Lower lobe of right lung (tissue), 2 donors: ENCODE results near the gene TBL1XR1. TPM values are rescaled to one million over a fixed set of nuclear protein-coding genes. Genes with fewer than 3 reads are reported as not detected.

Experiments used
- ATAC-seq, 2 donors: fragments of 200-7000 bp; cut with Tn5 transposase; one replicate each; pipeline ENCODE4 v1.9.1; 2020 to 2022; ENCODE audit warnings: mild to moderate bottlenecking in 2 of 2, moderate library complexity in 2 of 2
- DNase-seq: peaks from one replicate; pipeline ENCODE4 v3.0.0-alpha.2; 2020
- H3K27ac ChIP-seq: fragments of 200-600 bp; one replicate; pipeline ENCODE4 v1.8.0; 2022
- H3K27me3 ChIP-seq: fragments of 200-600 bp; one replicate; pipeline ENCODE4 v1.8.0; 2022; ENCODE audit warnings: low read depth
- H3K36me3 ChIP-seq: fragments of 200-600 bp; one replicate; pipeline ENCODE4 v1.8.0; 2022; ENCODE audit warnings: mild to moderate bottlenecking
- H3K4me1 ChIP-seq: fragments of 200-600 bp; one replicate; pipeline ENCODE4 v1.8.0; 2022
- H3K4me3 ChIP-seq: fragments of 200-600 bp; one replicate; pipeline ENCODE4 v1.8.0; 2022; ENCODE audit warnings: mild to moderate bottlenecking
- H3K9me3 ChIP-seq: fragments of 200-600 bp; one replicate; pipeline ENCODE4 v1.8.0; 2022
- CTCF ChIP-seq: fragments of 200-600 bp; IDR thresholded peaks from one replicate; pipeline ENCODE4 v1.8.0; 2022; ENCODE audit warnings: antibody characterized with exemption, mild to moderate bottlenecking
- intact Hi-C: fragments of 100-400 bp; cut with DNase I; formaldehyde crosslinking; loops from one replicate; pipeline ENCODE4 v1.11.0; 2022
- total RNA-seq: library from RNA; stranded (reverse); fragmentation: NEBNext Ultra II Directional; extraction: Animal tissue kit (Norgen Biotek cat#: 25700); gene quantifications from one replicate; pipeline ENCODE4 v1.2.1, GENCODE V29; 2021
- donor health status: DM: no; HTN: yes; CAD: no; lungs with severe emphysema.

The TBL1XR1 gene
- total RNA-seq, 1 donor from 2014 or later, result 160 TPM

DNA sequence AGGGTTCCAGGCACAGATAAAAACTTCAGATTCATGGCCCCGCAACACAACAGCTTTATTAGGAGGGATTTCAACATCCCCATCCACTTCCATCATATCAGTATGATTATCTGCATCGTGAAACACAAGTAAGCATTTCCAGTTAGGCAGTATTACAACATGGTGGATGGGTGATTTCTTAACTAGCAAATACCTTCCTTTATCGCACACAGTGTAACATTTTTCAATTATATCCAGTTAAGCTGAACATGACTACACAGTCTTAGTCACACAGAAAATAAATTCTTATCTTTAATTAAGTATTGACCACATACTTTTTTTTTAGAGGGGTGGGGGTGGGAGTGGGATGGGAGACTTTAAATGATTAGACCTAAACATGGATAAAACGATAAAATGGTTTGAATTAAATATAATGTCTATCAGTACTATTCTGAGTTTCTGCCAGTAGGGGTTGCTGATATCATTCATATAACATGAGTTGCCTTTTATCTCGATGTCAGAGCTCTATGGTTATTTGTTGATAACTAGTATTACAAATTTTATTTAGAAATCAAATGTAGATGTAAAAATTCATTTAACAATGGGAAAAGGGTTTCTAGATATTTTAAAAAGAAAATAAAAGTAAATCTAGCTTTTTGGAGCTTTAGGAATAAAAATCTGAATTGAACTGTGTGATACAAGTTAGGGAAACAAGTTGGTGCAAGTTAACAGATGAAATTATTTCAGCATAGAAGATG is 146.6 kb downstream of the TBL1XR1 start:
- peak; percentile 55 for TF ChIP-seq CTCF
- H3K27ac ChIP-seq, result no peak overlapping the region
- intact Hi-C loops, result loop anchor here (10.0 kb wide), 1 partner anchor 144 kb away; the partner anchor contains the start of gene TBL1XR1
- peaks cover 14% of the 10 kb centered on the region for H3K4me1 ChIP-seq
- H3K27me3 ChIP-seq, result no peaks in the 10 kb centered on the region
- H3K9me3 ChIP-seq, result no peaks in the 10 kb centered on the region
- ATAC-seq, result peak in 1 of 2 donors; percentile 75
- no peak overlapping the region for H3K4me3 ChIP-seq
- no peak for DNase-seq
- H3K36me3 ChIP-seq, result peaks cover 49% of the 10 kb centered on the region

GRCh38 chr3:177045767-177046166 is 151.5 kb downstream of the TBL1XR1 start:
- intact Hi-C loops, result loop anchor here (10.0 kb wide), 1 partner anchor 319 kb away; no protein-coding TSS in a partner anchor
- Histone ChIP-seq H3K9me3 (no peaks in the 10 kb centered on the region), H3K36me3 (peaks cover 68% of the 10 kb centered on the region), H3K4me1 (peaks cover 16% of the 10 kb centered on the region), H3K4me3 (no peak overlapping the region), H3K27ac (no peak overlapping the region), H3K27me3 (no peaks in the 10 kb centered on the region)
- ATAC-seq (no peak), DNase-seq (no peak)
- no peak for TF ChIP-seq CTCF

GRCh38 chr3:177045222-177045621 is 152.1 kb downstream of the TBL1XR1 start:
- ATAC-seq, result no peak
- no peak for DNase-seq
- H3K27ac ChIP-seq, result no peak overlapping the region
- H3K36me3 ChIP-seq, result peaks cover 65% of the 10 kb centered on the region
- no peaks in the 10 kb centered on the region for H3K9me3 ChIP-seq
- H3K27me3 ChIP-seq, result no peaks in the 10 kb centered on the region
- H3K4me3 ChIP-seq, result no peak overlapping the region
- H3K4me1 ChIP-seq, result peaks cover 17% of the 10 kb centered on the region
- intact Hi-C loops, result loop anchor here (10.0 kb wide), 1 partner anchor 320 kb away; no protein-coding TSS in a partner anchor
- TF ChIP-seq CTCF, result no peak

DNA sequence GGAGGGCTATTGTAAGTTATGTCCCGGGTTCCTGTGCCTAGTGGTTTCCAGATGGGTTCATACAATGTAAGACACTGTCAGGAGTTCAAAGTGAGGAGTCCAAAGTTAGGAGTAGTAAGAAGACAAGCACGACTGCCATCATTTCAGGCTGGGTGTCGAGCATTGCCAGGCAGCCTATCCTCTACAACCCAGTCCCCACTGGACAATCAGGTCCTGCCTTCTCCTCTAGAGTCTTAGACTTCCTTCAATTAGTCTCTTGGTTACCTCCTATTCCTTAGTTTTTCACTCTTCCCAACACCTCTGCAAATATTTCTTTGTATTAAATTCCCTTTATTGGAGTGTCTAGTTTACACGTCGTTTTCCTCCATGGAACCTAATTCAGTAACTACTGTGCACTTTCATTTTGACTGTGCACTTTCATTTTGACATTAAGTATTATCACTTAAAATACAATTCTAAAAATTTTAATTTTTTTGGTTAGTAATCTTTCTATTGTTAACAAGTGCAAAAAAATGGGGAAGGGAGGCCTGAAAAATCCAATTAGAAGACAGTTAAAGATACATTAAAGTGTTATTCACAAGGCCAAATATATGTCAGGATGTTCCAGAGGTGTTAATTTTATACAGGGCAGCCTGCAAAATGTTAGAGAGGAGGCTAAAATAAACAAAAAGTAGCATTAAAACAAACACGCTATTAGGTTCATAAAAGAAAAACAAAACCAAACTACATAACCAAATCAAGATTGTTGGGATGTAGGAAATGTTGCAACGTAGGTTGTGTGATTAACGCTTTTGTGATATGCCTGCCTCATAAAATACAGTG is 155.3 kb downstream of the TBL1XR1 start:
- DNase-seq (no peak), ATAC-seq (no peak)
- intact Hi-C loops, result loop anchor here (10.0 kb wide), 1 partner anchor 323 kb away; no protein-coding TSS in a partner anchor
- Histone ChIP-seq H3K27ac (peak overlapping the region; percentile 0), H3K4me3 (no peak overlapping the region), H3K4me1 (peaks cover 17% of the 10 kb centered on the region), H3K36me3 (peaks cover 52% of the 10 kb centered on the region), H3K27me3 (no peaks in the 10 kb centered on the region), H3K9me3 (no peaks in the 10 kb centered on the region)
- no peak for TF ChIP-seq CTCF

GRCh38 chr3:177041021-177041729 is 156.1 kb downstream of the TBL1XR1 start:
- DNase-seq (no peak), ATAC-seq (peak; percentile 67 to 83)
- H3K4me3 ChIP-seq, result no peak overlapping the region
- intact Hi-C loops, result loop anchor here (10.0 kb wide), 1 partner anchor 324 kb away; no protein-coding TSS in a partner anchor
- TF ChIP-seq CTCF, result no peak
- H3K27me3 ChIP-seq, result no peaks in the 10 kb centered on the region
- peak overlapping the region; percentile 27 for H3K27ac ChIP-seq
- no peaks in the 10 kb centered on the region for H3K9me3 ChIP-seq
- H3K4me1 ChIP-seq, result peaks cover 17% of the 10 kb centered on the region
- peaks cover 52% of the 10 kb centered on the region for H3K36me3 ChIP-seq
